ENCODE data around the gene SVIL. TPM values are rescaled to one million over a fixed set of nuclear protein-coding genes. Genes with fewer than 3 reads are reported as not detected.
"Not testable (repeated sequence)": the region's sequence is repeated elsewhere in the genome, so short reads cannot be mapped to it uniquely, and the experiment has no call there.

Gene SVIL
- polyA plus RNA-seq, 10 donors, result 152 to 260 (median 175) TPM

GRCh38 chr10:29519659-29520058 lies 115.1 kb downstream of the SVIL start:
- DNase-seq, result no peak

GRCh38 chr10:29517352-29517923 lies 117.3 kb downstream of the SVIL start:
- DNase-seq, result no peak

GRCh38 chr10:29516309-29516932 lies 118.3 kb downstream of the SVIL start:
- DNase-seq, result peak in 2 of 3 donors; percentile 18 to 22

DNA sequence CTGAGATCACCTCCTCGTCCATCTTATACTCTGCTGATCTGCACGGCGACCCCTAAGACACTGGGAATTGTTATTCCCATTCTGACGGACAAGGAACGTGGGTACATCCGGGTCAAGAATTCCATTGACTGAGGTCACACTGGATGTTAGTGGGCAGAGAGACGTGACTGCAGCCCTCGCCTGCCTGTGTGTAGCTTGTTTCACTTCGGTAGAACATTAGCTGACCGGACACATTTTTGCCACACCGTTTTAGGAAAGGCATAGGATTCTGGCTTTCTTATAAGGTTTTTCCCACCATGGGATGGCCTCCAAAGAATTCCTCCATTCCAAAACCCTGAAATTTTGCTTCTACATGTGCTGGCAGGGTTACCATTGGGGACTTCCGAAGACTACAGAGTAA lies 118.9 kb downstream of the SVIL start:
- DNase-seq, result not testable (repeated sequence)

- not testable (repeated sequence) for DNase-seq
Measured at GRCh38 chr10:29515104-29515503, 119.7 kb downstream of the SVIL start.

DNA sequence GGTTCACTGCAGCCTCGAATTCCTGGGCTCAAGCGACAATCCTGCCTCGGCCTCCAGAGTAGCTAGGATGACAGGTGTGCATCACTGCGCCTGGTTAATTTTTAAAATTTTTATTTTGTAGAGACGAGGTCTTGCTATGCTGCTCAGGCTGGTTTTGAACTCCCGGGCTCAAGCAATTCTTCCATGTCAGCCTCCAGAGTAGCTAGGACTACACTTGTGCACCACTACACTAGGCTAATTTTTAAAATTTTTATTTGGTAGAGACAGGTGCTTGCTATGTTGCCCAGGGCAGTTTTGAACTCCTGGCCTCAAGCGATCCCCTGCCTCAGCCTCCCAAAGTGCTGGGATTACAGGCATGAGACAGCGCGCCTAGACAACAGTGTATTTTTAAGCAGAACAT lies 120.5 kb downstream of the SVIL start:
- DNase-seq, result no peak

- DNase-seq, result no peak
Measured at GRCh38 chr10:29512425-29512974, 122.3 kb downstream of the SVIL start.

DNA sequence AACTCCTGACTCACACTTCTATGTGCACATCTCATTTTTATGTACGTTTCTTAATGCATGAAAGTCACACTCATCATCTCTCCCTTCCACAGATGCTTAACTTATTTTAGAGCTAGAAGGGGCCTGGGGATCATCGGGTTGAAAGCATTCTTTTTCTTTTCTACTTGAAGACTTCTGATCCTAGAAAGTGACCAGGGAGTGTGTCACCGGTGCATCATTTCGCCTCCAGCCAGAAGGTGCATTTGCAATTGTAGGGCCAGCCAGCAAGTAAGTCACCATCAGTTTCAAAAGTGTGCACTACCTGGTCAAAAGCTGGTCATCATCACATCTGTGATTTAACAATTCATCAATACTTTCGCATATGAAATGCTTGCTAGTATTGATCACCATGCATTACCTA lies 123.0 kb downstream of the SVIL start:
- not testable (repeated sequence) for DNase-seq

GRCh38 chr10:29510483-29511157 lies 124.2 kb downstream of the SVIL start:
- not testable (repeated sequence) for DNase-seq

DNA sequence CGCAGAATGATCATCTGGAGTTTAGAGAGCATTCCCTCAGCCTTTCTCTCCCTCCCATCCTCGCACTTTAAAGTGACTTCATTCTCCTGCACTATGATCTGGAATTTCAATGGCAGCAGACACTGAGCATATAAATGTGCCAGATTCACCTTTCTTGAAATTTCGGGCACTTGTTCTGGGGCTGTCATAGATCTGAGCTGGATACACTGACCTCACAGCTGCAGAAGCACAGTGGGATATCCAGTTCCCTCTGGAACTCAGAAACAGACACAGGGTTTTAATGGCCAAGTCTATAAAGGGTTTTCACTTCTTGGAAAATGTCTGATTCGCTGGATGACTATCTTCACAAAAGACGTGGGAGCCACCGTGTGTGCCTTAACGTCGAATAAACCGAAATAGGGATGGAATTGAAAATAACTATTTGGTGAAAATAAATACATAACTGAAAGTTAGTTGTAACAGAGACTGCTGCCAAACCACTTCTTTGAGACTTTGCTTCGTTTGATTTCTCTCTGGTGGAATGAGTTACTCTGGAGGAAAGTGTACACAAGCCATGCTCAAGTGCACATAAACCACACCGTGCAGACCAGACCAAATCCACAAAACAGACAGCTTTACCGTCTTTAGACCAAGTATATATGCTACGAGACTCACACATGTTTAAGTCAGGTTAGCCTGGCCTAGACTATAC lies 126.1 kb downstream of the SVIL start:
- no peak for DNase-seq

GRCh38 chr10:29507750-29508149 lies 127.0 kb downstream of the SVIL start:
- not testable (repeated sequence) for DNase-seq

DNA sequence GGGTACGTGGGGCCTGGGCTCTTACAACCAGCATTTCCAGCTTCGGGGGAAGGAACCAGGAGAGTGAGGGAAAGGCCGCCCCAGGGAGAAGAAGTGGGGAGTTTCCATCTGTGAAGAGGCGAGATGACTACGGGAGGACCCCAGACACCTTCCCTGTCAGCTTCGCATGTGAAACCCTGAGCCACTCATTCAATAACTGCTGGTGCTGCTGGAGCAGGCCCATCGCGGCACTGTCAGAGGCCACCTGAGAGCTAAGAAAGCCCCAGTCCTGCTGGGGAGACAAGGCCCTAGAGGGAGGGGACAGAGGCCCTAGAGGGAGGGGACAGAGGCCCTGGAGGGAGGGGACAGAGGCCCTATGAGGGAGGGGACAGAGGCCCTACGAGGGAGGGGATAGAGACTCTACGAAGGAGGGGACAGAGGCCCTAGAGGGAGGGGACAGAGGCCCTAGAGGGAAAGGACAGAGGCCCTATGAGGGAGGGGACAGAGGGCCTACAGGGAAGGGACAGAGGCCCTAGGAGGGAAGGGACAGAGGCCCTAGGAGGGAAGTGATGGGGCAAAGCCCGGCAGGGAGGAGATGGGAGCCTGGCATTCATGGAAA lies 128.3 kb downstream of the SVIL start:
- not testable (repeated sequence) for DNase-seq

DNA sequence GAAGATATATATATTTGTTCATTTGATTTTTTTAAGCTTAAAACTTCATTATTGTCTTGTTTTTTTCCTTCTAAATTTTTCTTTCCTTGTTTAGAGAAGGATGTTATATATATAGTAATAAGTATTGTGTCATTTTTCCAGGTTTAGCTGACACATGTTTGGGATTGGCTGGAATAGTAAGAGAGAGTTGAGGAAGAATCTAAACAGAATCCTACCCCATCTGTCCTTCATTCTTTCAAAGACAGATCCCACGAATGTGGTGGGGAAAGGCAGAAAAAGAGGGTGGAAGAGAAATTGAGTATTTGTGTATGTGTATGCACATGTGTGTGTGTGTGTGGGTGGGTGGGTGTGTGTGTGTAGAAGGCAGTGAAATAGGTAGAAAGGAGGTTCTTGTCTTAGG lies 132.4 kb downstream of the SVIL start:
- no peak for DNase-seq

DNA sequence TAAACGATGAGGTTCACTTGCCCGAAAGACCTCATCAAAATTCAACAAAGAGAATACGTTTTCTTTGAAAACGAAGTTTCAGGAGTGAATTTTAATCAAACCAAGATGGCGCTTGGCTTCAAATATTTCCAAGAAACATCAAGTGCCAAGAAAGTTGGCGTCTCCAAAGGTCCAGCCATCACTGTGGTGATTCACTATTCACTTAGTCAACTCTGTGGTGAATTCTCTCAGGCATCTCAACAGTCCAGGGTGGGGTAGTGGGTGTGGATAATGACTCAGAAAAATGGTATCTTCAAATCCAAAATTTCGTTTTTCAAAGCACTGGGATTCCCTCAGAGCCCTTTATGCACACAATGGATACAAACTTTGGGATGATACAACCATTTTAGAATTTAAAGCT lies 133.1 kb downstream of the SVIL start:
- peak in 1 of 3 donors; percentile 60 for DNase-seq

DNA sequence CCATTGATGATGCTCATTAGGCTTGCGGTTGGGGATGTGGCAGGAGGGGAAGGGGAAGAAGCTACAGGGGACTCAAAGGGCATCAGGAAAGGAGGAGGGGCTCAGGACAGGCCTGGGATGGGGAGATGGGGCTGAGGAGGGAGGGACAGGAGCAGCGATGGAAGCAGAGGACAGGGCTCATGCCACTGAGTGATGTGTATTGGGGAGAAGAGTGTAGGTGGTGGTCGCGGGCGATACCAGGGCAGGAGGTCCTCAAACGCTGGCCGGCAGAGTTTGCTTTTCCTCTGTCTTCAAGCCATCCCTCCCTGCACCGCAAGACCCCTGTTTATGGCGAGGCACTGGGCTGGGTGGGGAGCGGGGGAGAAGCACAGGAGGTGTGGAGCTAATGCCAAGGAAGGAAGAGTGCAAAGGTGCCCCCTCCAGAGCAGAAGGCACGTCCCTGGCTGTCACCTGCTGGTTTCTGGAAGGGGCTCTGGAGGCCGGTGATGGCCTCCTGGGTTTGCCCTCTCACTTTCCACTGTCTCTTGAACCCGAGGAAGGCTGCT lies 134.7 kb downstream of the SVIL start:
- DNase-seq, result no peak

DNA sequence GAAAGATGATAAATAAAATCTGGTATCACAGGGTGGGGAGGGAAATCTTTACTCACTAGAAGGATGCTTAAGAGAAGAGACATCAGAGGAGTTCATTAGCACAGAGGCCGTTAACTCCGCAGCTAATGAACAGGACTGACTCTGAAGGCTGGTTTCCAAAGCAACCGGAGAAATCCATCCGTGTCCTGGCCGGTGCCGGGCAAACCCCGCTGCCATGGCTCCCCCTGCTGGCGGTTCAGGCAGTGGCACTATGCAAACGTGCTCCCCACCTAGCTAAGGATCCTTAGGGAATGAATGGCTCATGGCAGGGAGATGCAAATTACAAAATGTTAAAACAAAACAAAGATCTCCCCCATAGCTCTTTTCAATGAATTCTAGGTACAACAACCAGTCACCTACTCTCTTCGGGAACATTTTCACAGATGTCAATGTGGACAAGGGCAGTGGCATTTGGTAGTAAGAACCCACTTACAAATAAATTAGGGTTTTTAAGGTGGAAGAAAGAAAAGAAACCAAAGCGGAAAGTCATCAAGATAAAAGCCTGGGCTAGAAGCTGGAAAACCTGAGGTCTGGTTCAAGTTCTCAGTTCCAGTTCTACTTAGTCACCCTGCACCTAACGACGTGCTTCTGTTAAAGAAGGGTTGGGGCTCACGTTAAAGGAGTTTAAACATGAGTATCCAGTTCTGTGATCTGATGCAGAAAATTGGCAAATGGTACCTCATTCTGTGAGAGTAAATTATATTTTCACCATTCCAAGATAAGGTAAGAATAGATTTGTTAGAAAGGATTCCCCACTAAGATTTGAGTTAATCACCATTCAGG lies 138.2 kb downstream of the SVIL start:
- peak in 2 of 3 donors; percentile 33 to 59 for DNase-seq

DNA sequence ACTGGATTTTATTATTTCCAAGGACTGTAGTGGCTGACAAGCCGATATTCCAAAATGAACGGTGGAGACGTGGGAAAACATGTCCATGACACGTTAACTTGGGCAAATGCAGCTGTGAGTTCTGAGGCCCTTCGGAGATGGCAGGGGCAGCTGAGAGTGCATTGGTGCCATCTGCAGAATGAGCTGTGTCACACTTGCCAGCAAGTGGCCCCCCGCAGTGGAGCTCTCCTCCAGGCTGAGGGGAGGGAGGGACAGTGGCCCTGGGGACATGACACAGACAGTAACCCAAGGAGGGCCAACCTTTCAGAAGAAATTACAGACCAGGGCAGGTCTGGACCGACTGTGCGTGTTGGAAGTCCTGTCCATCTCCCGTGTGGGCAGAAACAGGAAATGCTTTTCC lies 139.4 kb downstream of the SVIL start:
- no peak for DNase-seq

DNA sequence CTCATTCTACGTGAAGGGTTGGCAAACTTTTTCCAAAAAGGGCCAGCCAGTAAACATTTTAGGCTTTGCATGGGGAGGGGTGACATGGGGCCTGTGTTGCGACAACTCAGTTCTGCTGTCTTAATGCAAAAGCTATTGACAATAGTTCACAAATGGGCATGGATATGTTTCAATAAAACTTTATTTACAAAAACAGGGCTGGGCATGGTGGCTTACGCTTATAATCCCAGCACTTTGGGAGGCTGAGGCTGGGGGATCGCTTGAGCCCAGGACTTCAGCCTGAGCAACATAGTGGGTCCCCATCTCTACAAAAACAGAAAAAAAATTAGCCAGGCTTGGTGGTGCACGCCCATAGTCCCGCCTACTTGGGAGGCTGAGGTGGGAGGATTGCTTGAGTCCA lies 141.1 kb downstream of the SVIL start:
- no peak for DNase-seq

DNA sequence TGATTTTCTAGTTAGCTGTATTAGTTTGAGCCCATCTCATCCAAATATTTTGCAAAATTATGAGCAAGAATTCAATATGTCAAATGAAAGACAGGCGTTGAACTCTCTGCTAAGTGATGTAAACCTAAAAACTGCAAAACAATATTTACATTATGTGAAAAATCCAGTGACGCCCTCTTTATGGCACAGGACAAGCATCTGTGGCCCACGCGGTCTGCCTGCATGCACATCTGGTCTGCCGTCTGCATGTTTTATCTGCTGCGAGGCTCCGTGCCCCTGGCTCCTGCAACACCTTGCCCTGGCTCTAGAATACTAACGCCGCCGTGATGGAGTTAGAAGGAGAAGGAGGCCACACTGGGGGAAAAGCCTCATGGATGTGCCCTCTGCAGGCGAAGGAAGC lies 142.0 kb downstream of the SVIL start:
- no peak for DNase-seq

DNA sequence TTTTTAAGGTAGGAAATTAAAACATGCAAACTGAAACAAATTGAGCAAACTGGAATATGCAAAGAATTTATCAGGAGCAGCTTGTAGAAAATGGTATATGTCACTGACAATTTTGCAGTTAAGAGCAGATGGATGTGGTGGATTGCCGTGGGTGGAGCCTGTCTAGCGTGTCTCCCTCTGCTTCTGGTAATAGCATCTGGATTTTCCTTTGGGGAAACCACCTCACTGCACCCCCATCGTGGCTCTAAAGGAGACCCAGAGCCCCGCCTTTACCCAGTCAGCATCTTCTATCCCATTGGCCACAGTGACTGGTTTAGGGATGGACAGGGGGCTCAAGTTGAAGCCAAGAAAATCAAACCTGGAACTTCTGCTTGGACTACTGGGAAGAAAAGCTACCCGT lies 142.9 kb downstream of the SVIL start:
- DNase-seq, result no peak

- DNase-seq, result not testable (repeated sequence)
Measured at GRCh38 chr10:29490781-29491280, 143.9 kb downstream of the SVIL start.

Data from muscle of back (tissue), 11 donors.